ENCODE data around the gene POFUT2.

- TF ChIP-seq CTCF (IDR thresholded peaks at IDR 0.05 in 4 of 5, conservative IDR thresholded peaks at IDR 0.05 in 1 of 5) (no peak), POLR2A (IDR thresholded peaks at IDR 0.05) (no peak)
These were observed 35.9 kb downstream of the POFUT2 start for GRCh38 chr21:45251635-45252447.

Data from gastrocnemius medialis (tissue), 4 donors.